B cell (primary cell): Measurements from ENCODE around the gene PPP1R12C. TPM values are rescaled to one million over a fixed set of nuclear protein-coding genes. Genes with fewer than 3 reads are reported as not detected.

Experiments
- ATAC-seq: fragments of 200-7000 bp; cut with Tn5 transposase; one replicate; pipeline ENCODE4 v1.10.0; 2021; ENCODE audit warnings: low read depth, mild to moderate bottlenecking, moderate number of reproducible peaks, moderate library complexity
- CTCF ChIA-PET: fragments of 350-600 bp; sonication (Branson Sonifier 250); formaldehyde crosslinking; loops from one replicate; lab custom pipeline; 2021; ENCODE audit warnings: antibody characterized with exemption, inconsistent platforms; lab: Charles Lee
- POLR2A ChIA-PET: fragments of 350-600 bp; sonication (Branson Sonifier 250); formaldehyde crosslinking; loops from one replicate; lab custom pipeline; 2021; ENCODE audit warnings: antibody characterized with exemption; lab: Charles Lee
- DNase-seq: peaks from one replicate; pipeline ENCODE4 v3.0.0; 2013
- H2AFZ ChIP-seq: 2 replicates; pipeline ENCODE4 v1.6.1; 2012; ENCODE audit warnings: mild to moderate bottlenecking, low read depth, low read length; ENCODE audit not compliant: insufficient read depth, poor library complexity, severe bottlenecking
- H3K27ac ChIP-seq, 2 donors: 1 replicate in 1 of 2; 2 replicates in 1 of 2; pipeline ENCODE4 v1.5.1; 2012 to 2013; ENCODE audit warnings: low read length in 2 of 2, mild to moderate bottlenecking in 2 of 2, moderate library complexity in 1 of 2
- H3K27me3 ChIP-seq, 4 experiments: fragments of 200-600 bp in 1 of 4; sonication (generic) in 1 of 4; replicated peaks in 1 of 4; 1 replicate in 2 of 4; 2 replicates in 2 of 4; pipeline versions ENCODE4 v1.6.1 to v1.7.0; 2013 to 2016; ENCODE audit warnings: low read length in 3 of 4, mild to moderate bottlenecking in 2 of 4, mixed read lengths in 1 of 4, moderate library complexity in 1 of 4; ENCODE audit not compliant: insufficient read depth in 4 of 4, control insufficient read depth in 3 of 4; ENCODE audit errors: control extremely low read depth in 1 of 4
- H3K36me3 ChIP-seq, 2 experiments: replicated peaks in 1 of 2; 1 replicate in 1 of 2; 2 replicates in 1 of 2; pipeline versions ENCODE4 v1.6.1 to v1.7.1; 2013; ENCODE audit warnings: low read length in 1 of 2; ENCODE audit not compliant: insufficient read depth in 2 of 2, control insufficient read depth in 1 of 2; ENCODE audit errors: control extremely low read depth in 1 of 2, extremely low read depth in 1 of 2
- H3K4me1 ChIP-seq, 2 donors: fragments of 200-600 bp in 1 of 2; sonication (generic) in 1 of 2; 1 replicate in 1 of 2; 2 replicates in 1 of 2; pipeline versions ENCODE4 v1.5.1 to v1.6.1; 2013 to 2017; ENCODE audit warnings: low read length in 2 of 2; ENCODE audit not compliant: control insufficient read depth in 2 of 2, insufficient read depth in 2 of 2
- H3K4me2 ChIP-seq: replicated peaks from 2 replicates; pipeline ENCODE3; 2012; ENCODE audit warnings: mild to moderate bottlenecking, low read depth, low read length; ENCODE audit not compliant: poor library complexity, severe bottlenecking
- H3K4me3 ChIP-seq, 5 experiments: fragments of 200-600 bp in 1 of 5; sonication (generic) in 1 of 5; 1 replicate in 3 of 5; 2 replicates in 2 of 5; pipeline versions ENCODE4 v1.5.1 to v1.7.0; 2011 to 2016; ENCODE audit warnings: low read length in 4 of 5, mild to moderate bottlenecking in 4 of 5, low read depth in 2 of 5, control low read depth in 1 of 5, moderate library complexity in 1 of 5; ENCODE audit not compliant: insufficient read depth in 1 of 5; ENCODE audit errors: control extremely low read depth in 1 of 5, extremely low read depth in 1 of 5
- H3K79me2 ChIP-seq: fragments of 200-600 bp; sonication (generic); one replicate; pipeline ENCODE4 v1.6.0; 2016; ENCODE audit warnings: low read length; ENCODE audit not compliant: control insufficient read depth, insufficient read depth
- H3K9ac ChIP-seq: fragments of 200-600 bp; sonication (generic); 2 replicates; pipeline ENCODE4 v1.6.1; 2017; ENCODE audit warnings: mild to moderate bottlenecking, low read length, moderate library complexity
- H3K9me3 ChIP-seq, 3 donors: one replicate each; pipeline versions ENCODE4 v1.6.1 to v1.7.1; 2013; ENCODE audit warnings: low read length in 2 of 3; ENCODE audit not compliant: control insufficient read depth in 2 of 3, insufficient read depth in 1 of 3; ENCODE audit errors: control extremely low read depth in 1 of 3
- H4K20me1 ChIP-seq: 2 replicates; pipeline ENCODE4 v1.6.0; 2012; ENCODE audit warnings: mild to moderate bottlenecking, low read length; ENCODE audit not compliant: insufficient read depth, control insufficient read depth, poor library complexity, severe bottlenecking
- H3K27ac Mint-ChIP-seq: one replicate; pipeline ENCODE4 v1.8.0; 2021; ENCODE audit warnings: mixed read lengths
- H3K27me3 Mint-ChIP-seq: one replicate; pipeline ENCODE4 v1.8.0; 2021; ENCODE audit warnings: mixed read lengths
- H3K4me1 Mint-ChIP-seq: one replicate; pipeline ENCODE4 v1.8.0; 2021; ENCODE audit warnings: mixed read lengths
- H3K4me3 Mint-ChIP-seq: one replicate; pipeline ENCODE4 v1.8.0; 2021; ENCODE audit warnings: mixed read lengths
- H3K9me3 Mint-ChIP-seq: one replicate; pipeline ENCODE4 v1.8.0; 2022; ENCODE audit warnings: mixed read lengths; ENCODE audit not compliant: insufficient read depth
- CTCF ChIP-seq: fragments of 200-600 bp; IDR thresholded peaks from one replicate; pipeline ENCODE4 v1.8.0; 2022; ENCODE audit warnings: antibody characterized with exemption, mild to moderate bottlenecking
- EZH2 ChIP-seq: IDR thresholded peaks from 2 replicates; pipeline ENCODE4 v1.6.1; 2012; ENCODE audit warnings: borderline replicate concordance, low read depth, mild to moderate bottlenecking, moderate library complexity, low read length; ENCODE audit not compliant: insufficient read depth, poor library complexity, severe bottlenecking
- WGBS: methylation state at CpG from one replicate; pipeline ENCODE4 v1.1.5; 2013; ENCODE audit warnings: missing lambda C conversion rate; ENCODE audit not compliant: insufficient coverage; 5-methylcytosine and 5-hydroxymethylcytosine counted together
- intact Hi-C: fragments of 100-400 bp; cut with micrococcal nuclease; formaldehyde crosslinking; loops from one replicate; pipeline ENCODE4 v1.10.0; 2022
- polyA plus RNA-seq: library from polyadenylated mRNA; depleted of rRNA; stranded (reverse); fragments of >200 nt; gene quantifications from 2 replicates; pipeline ENCODE4 v1.2.3, GENCODE V29; 2012
- total RNA-seq, 2 donors: library from RNA; stranded (reverse); fragments of 120-200 nt in 1 of 2; gene quantifications; 1 replicate in 1 of 2; 2 replicates in 1 of 2; pipeline versions ENCODE4 v1.2.3 to v1.2.4, GENCODE V29; 2013 to 2022

Gene PPP1R12C
- total and polyA plus RNA-seq, 2 donors (not counting 1 experiment from before 2014, with no cell fraction given) = 145 to 179 TPM

- no peak for TF ChIP-seq EZH2
- no peak for TF ChIP-seq CTCF
- H2AFZ ChIP-seq = no peak overlapping the region
- H3K9me3 ChIP-seq = no peaks in the 10 kb centered on the region
- H3K4me1 ChIP-seq = peaks cover 0 to 4% of the 10 kb centered on the region in 2 donors
- H3K9me3 Mint-ChIP-seq = no peaks in the 10 kb centered on the region
- H3K27me3 ChIP-seq = peaks cover 0 to 45% (median 13%) of the 10 kb centered on the region in 4 experiments
- CTCF ChIA-PET = interaction anchor here (1.8 kb wide), 1 partner anchor 8 kb away, joined by 8 read pairs; no protein-coding TSS in a partner anchor
- H3K9ac ChIP-seq = no peak overlapping the region
- no peak for DNase-seq
- 27% methylated on average over 5 of the region's 14 CpGs for WGBS
- POLR2A ChIA-PET = interaction anchor here (0.6 kb wide), 1 partner anchor 1038 kb away, joined by 5 read pairs; no protein-coding TSS in a partner anchor
- no peak overlapping the region for H3K4me3 Mint-ChIP-seq
- H3K27ac Mint-ChIP-seq = no peak overlapping the region
- H3K4me1 Mint-ChIP-seq = peaks cover 6% of the 10 kb centered on the region
- H3K79me2 ChIP-seq = no peaks in the 10 kb centered on the region
- H3K36me3 ChIP-seq = no peaks in the 10 kb centered on the region
- no peak overlapping the region for H3K27ac ChIP-seq
- H3K4me3 ChIP-seq = no peak overlapping the region
- intact Hi-C loops = no loop called here
- ATAC-seq = no peak
- H3K4me2 ChIP-seq = no peak overlapping the region
- H3K27me3 Mint-ChIP-seq = peaks cover 35% of the 10 kb centered on the region
- H4K20me1 ChIP-seq = no peaks in the 10 kb centered on the region
These were observed 15.2 kb upstream of the PPP1R12C start for GRCh38 chr19:55132453-55133129.

- Mint-ChIP-seq H3K27ac (no peak overlapping the region), H3K27me3 (peaks cover 46% of the 10 kb centered on the region), H3K4me1 (peaks cover 6% of the 10 kb centered on the region), H3K4me3 (no peak overlapping the region), H3K9me3 (no peaks in the 10 kb centered on the region)
- Histone ChIP-seq H2AFZ (no peak overlapping the region), H4K20me1 (no peaks in the 10 kb centered on the region), H3K4me1 (peaks cover 0 to 4% of the 10 kb centered on the region in 2 donors), H3K9ac (no peak overlapping the region), H3K27ac (no peak overlapping the region), H3K4me3 (no peak overlapping the region), H3K4me2 (no peak overlapping the region), H3K36me3 (no peaks in the 10 kb centered on the region), H3K9me3 (no peaks in the 10 kb centered on the region), H3K27me3 (peaks cover 0 to 35% (median 13%) of the 10 kb centered on the region in 4 experiments), H3K79me2 (no peaks in the 10 kb centered on the region)
- intact Hi-C loops = no loop called here
- ChIA-PET CTCF (interaction anchor here (1.4 kb wide), 1 partner anchor 10 kb away, joined by 3 read pairs; no protein-coding TSS in a partner anchor), POLR2A (interaction anchor here (0.7 kb wide), 1 partner anchor 247 kb away, joined by 6 read pairs; no protein-coding TSS in a partner anchor)
- ATAC-seq (no peak), DNase-seq (no peak)
- TF ChIP-seq EZH2 (no peak), CTCF (no peak)
- WGBS = 91% methylated on average over 12 of the region's 16 CpGs
These were observed 14.0 kb upstream of the PPP1R12C start for GRCh38 chr19:55131421-55131820.
